NCI-H1092 treated with DMSO at 0.1 percent for 48 hours (cell line): ENCODE data around the gene BRWD1.
A peak's percentile ranks its signal among the peaks of the same experiment; 100 is the strongest.

Experiments used
- DNase-seq: peaks from one replicate; lab custom pipeline; 2025; lab: John Stamatoyannopoulos, UW

Gene BRWD1

DNA sequence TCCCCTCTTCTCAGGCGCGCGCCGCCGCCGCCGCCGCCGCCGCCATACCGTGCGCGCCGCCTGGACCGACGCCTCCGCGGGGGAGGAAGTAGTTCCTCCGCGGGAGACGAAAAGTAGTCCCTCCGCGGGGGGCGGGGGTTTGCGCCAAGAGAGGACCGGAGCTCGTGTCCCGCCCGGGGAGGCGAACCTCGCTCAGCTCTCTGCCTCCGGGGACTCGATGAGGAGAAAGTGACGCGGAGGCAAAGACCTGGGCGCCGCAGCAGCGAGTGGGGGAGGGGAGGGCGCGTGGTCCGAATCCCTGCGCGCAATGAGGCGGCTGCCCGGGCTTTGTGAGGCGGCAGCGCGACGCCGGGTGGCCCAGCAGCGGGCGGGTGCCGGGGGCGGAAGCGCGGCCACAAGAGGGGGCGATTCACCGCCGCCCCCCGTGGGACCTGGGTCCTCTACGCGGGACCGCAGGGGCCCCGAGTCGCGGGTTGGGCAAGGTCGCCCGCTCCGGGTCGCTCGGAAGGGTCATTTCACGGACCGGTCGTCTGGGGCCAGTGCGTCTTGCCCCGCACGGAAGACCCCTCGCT lies at the start of gene BRWD1:
TSS of gene BRWD1 (minus strand) at position 62 of the 572 bp plus-strand sequence. CDS start 141 bp downstream, outside the sequence.
- DNase-seq, result peak; percentile 90

DNA sequence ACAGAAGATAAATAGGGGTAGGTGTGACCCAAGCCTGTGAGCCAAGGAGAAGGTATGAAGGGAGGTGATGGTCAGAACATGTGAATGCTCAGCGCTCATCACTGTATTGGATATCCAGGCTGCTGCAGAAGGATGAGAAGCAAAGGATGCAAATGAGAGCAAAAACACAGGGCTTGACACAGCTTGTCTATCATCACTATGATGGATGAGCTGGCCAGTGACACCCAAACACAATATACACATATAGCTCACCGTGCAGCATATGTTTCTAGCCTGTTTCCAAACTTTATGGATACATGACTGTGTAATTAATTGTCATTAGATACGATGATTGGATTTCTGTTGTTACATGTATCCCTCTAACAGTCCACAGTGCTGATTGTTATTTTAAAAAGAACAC lies 49.3 kb upstream of the BRWD1 start:
- DNase-seq, result no peak

DNA sequence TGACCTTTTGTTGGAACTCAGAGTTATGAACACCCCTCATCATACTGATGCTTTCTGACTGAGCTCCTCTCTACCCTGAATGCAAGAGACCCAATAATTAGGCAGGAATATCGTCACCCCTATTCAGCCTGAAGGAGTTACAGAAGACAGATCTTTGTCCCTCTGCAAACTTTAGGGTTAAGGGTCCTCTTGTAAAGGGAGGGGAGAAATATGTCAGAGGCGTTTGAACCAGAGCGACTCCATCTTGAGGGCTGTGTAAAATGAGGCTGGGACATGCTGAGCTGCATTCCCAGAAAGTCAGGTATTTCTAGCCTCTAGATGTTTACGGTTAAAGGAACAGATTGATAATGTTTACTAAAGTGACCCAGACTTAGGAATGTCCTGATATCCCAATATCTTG lies 46.0 kb upstream of the BRWD1 start:
- DNase-seq, result no peak

DNA sequence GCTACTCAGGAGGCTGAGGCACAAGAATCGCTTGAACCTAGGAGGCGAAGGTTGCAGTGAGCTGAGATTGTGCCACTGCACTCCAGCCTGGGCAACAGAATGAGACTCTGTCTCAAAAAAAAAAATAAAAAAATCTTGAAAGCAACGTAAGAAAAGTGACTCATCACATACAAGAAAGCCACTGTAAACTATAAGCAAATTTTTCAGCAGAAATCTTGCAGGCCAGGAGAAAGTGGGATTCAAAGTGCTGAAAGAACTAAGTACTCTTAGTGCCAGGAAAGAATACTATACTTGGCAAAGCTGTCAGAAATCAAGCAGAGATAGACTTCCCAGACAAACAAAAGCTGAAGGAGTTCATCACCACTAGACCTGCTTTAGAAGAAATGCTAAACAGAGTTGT lies 39.9 kb upstream of the BRWD1 start:
- no peak for DNase-seq

DNA sequence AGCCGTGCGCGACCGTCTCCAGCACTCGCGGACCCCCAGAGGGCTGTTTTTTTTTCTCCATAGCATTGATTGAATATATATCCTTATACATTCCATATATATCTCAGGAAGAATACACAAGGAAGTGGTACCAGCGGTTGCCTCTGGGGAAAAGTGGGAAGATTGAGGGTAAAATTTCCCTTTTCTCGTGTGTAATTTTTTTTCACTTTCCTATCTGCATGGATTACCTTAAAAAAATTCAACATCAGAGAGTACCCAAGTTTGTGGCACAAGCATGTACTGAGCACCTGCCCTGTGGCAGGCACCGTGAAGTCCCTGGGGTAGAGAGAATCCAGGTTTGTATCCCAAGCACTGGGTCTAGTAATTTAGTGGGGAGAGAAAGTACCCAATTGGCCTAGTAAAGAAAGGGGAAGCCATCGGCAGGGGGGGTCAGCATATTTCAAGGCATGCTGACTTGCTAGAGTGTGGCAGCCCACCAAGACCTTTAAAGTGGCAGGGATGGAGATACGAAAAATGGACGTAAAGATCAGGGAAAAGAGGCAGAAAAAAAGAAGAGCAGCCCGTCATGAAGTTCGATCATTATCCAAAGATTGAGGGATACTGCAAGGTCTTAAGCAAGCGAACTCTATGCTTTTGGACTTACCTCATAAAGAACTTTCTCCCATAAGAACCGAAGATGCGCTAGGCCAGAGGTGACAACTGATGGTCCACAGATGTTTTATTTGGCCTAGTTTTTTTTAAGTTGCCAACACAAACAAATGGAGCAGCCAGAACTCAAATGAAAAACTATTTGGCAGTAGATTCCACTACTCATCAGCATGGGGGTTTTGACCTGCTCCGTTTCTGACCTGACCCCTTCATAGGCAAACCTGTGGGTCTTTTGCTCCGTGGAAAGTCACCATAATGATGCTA lies 36.9 kb upstream of the BRWD1 start:
- no peak for DNase-seq

DNA sequence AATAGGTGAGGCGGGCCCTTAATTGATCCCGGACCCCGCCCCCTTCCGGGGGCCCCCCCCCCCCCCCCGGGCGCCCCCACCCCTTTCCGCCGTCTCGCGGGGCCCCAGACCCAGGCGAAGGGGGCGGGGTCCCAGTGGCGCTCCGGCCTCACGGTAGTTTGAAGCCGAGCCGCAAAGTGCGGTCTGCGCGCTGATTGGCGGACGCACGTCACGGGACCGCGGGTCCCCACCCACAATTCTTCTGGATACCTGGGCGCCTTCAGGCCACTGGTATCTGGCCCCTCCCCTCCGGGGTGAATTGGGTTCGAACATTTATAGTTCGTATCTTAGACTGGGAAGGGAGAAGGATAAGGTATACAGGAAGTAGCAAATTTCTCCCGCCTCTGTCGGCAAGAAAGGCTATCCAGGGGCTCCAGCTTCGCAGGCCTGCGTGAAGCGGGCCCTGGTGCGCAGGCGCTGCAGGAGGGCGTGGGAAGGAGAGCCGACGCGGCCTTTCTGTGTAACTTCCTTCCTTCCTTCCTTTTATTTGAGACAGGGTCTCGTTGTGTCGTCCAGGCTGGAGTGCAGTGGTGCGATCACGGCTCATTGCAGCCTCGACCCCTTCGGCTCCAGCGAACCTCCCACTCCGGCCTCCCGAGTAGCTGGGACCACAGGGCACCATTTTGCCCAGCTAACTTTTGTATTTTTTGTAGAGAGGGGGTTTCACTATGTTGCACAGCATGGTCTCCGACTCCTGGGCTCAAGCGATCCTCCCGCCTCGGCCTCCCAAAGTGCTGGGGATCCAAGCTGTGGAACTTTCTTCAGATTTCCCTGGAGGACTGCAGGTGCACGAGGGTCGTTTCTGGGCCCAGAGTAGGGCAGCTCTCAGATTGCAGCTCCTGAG lies 36.0 kb upstream of the BRWD1 start:
- DNase-seq, result peak; percentile 98

DNA sequence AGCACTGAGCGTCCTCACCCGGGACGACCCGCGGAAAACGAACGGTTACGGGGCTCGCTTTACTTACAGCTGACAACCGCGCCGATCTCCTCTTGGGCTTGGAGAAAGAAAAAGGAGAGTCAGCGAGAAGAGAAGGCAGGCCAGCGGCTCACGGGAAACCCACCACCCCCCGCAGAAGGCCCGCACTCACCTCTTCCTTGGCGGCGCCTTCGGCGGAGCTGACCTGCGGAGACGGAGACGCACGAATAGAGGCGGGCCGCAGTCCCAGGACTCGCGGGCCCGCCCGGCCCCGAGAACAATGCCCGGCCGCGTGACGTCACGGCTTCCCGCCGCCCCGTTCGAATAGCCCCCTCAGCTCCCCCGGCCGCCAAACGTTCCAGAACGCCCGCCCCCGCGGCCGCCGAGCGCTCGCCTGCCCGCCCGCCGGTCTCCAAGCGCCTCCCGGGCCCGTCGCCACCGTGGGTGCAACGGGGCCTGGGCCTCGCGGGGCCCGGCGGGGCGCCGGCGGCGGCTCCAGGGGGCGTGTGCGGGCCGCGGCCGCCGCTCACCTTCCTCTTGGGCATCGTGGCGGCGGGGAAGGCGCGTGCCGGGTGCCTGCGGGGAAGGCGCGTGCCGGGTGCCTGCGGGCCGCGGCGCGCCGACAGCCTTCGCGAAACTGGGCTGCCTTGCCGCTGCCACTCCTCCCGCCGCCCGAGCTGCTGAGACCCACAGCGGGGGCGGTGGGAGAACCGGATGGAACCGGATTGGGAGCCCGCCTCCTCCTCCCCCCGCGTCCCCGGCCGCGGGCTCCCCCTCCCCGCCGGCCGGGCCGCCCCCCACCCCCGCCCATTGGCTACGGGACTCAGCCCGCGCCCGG lies 35.2 kb upstream of the BRWD1 start, which contains the start of gene HMGN1:
TSS of gene HMGN1 (minus strand) at position 734 of the 856 bp plus-strand sequence. CDS start at position 563, 171 bp downstream.
- DNase-seq, result peak; percentile 96

DNA sequence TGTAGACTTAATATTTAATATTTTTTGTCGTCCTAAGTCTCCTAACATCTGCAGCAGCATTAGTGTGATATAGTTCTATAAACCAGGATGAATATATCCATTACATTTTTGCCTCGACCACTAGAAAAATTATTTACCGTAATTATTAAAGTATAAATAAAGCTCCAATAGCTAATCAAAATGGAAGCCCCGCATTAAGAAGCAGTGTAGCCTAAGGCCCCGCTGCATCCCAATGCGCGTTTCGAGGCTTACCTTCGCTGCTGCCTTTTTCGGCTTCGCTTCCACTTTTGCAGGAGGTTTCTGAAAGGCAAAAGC lies 34.6 kb upstream of the BRWD1 start:
- DNase-seq, result peak; percentile 60

DNA sequence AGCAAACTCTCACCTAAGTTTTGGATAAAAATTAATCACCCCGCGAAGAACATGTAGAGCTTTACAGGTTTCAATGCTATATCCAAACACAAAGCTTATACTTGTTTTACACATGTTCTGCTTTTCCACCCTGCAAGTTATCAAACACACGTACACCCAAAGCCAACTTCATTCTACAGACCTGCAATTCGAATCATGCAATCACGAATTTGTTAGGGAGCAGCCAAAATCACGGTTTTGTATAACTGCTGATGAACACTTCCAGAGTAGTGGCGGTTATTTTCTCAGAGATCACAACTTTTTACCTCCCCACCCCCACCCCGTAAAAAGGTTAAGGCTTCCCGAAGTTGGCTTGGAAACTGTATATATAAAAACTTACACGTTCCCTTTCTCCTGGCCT lies 34.1 kb upstream of the BRWD1 start:
- DNase-seq, result no peak

DNA sequence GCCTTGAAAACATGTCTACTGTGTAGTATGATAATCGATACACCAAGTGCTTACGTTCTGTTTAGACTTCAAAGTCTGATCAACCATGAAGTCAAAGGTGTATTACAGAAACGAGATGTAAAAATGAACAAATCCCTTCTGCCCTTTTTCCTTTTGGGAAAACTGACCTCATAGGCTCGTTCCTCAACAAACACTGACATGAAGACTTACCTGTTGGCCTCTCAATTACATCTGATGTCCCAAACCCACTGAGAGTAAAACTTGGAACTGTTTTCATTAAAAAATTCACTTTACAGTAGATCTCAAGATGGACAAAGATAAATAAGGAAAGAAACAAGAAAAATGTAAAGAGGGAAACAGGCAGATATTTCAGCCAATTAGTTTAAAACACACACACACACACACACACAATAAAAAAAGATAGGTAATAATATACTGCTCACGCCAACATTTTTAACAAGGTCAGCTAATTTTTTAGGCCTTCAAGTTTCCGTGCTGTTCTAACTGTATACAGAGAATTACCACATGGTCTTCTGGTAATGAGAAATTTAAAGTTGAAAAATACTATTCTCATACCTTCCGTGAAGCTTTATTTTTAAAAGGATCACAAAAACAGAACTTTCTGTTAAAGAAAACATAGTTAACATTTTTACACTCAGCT lies 33.4 kb upstream of the BRWD1 start:
- no peak for DNase-seq

DNA sequence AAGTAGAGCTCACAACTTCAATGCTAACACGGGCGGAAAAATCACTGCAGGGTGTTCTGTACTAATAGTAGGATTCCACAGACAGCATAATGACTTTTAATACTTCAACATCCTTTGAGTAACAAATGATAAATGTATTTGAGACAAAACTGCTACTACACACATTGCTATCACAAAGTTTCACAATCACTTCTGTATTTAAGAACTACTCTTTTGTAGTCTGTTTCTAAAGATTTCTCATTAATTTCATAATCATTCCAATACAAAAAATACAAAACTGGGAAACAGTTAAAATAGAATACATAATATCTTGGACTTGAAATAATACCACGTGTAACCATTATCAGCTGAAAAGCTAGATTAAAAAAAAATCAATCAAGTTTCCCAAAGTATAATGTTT lies 32.8 kb upstream of the BRWD1 start:
- DNase-seq, result no peak

DNA sequence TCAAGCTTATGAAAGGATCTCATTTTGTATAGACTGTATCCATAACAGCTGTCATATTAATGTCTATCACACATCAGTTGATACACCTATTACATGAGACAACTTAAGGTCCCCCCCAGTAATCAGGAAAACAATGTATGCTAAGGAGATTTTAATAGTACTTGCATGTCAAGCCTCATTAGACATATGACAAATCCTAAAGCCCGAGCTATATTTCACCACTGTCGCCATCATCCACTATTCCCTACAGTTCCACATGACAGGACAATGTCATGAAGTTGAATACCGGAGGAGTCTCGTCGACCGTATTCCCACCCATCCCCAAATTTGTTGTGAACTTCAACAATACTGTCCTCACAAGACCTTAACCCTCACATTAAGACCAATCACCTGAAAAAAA lies 32.0 kb upstream of the BRWD1 start:
- no peak for DNase-seq

DNA sequence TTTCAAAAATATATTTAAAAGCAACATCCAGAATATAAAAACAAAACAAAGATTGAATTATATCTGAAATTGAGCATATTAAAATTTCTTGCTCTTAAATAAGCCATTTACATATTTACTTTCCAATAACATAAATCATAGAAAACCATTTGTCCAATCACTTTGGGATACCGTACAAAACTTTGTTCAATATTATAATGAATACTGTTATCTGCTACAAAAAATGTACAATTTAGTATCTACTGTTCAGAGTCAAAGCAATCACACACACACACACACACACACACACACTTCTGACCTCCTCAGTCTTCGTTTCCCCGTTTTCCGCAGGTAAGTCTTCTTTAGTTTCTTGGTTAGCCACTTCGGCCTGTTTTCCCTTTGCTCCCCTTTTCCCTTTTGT lies 31.4 kb upstream of the BRWD1 start:
- no peak for DNase-seq

DNA sequence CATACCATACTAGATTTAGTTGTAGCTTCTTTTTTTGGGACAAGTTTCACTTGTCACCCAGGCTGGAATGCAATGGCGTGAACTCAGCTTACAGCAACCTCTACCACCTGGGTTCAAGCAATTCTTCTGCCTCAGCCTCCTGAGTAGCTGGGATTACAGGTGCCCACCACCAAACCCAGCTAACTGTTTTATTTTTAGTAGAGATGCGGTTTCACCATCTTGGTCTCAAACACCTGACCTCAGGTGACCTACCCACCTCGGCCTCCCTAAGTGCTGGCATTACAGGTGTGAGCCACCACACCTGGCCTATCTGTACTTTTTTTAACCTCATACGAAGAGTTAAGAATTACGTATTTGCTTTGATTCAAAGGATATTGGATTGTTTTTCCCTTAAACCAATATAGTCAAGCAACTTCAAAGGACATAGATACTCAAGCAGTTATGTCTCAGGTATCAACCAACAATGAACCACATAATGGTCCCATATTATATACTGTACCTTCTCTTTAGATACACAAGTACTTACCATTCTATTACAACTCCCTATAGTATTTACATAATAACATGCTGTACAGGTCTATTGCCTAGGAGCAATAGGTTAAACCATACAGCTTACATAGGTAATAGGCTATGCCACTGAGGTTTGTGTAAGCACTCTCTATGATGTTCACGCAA lies 28.0 kb upstream of the BRWD1 start:
- no peak for DNase-seq

DNA sequence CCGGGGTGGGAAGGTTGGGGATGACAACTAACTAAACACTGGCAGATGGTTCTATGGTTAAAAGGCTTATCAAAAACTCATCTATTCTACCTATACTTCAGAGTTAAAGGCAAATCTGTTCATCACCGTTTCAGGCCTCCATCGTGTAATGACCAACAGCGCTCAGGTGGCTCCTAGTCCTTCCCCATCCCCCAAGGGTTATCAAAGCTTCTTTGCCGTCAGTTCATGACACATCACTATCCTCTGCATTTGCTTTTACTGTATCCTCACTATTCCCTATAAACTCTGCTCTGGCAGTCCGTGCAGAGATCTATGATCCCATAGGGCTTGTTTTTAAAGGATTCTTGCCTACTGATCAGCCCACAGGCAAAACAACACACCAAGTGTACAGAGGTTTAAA lies 27.3 kb upstream of the BRWD1 start:
- no peak for DNase-seq

DNA sequence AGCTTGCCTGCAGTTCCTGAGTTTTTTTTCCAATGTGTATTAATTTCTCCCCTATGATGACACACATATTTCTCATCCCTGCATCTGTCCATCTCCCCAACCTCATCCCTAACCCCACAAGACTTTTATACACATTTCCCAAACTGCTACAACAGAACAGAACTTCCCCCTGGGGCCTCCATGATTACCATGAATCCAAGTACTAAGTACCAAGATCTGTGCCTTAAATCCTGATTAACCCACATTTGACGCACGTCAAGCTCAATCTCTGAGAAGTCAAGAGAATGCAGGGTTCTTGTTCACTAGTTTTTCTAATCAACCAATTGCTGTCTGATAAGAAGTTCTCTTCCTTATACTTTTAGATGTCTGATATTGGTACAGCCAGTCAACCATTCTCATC lies 25.8 kb upstream of the BRWD1 start:
- no peak for DNase-seq

DNA sequence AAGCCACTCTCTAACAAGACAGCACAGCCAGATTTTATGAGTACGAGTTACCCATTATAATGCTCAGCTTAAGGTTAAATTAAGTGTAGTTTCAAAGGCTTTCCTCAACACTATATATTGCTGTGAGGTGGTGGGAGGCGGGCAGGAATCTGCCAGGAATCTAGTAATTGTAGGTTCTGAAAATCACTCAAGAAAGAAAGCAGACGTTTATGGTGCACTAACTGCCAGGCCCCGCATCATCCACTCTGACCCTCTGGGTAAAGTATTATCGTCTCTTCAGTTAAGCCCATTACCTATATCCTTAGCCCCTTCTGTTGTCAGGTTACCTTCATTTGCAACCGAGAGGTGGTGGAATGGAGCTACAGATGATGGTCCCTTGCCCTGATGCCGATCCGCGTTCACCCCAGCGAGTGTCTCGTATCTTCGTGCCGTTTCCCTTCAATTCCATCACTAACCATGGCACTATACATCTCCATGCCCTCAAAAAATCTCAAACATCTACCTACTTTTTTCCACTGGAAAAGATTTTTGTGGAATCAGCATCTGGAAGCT lies 23.1 kb upstream of the BRWD1 start:
- DNase-seq, result no peak

DNA sequence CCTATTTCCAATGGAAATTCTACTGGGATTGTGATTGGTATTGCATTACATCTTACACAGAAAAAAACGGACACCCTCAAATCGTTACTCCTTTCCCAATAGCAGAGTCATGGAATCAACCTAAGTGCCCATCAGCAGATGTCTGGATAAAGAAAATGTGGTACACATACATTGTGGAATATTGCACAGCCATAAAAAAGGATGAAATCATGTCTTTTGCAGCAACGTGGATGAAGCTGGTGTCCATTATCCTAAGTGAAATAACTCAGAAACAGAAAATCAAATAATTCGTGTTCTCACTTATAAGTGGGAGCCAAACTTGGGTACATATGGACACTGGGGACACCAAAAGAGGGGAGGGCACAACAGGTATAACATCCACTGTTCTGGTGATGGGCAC lies 21.2 kb upstream of the BRWD1 start:
- DNase-seq, result no peak

DNA sequence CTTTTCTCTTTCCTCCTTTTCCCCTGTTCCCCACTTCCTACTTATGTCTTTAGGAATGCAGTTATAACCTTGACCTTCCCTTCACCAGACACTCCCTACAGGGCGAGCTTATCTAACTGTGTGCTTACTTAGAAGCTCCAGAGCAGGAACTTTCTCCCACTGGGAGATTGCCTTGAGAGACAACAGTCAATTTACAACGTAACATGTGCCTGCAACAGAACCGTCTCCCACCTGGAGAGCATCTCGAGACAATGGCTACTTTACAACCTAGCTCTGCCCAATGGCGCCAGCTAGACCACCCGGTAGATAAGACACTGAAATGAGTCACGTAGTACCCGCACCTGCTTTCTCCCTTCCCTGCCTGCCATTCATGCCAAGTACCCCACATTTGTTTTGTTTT lies 18.7 kb upstream of the BRWD1 start:
- no peak for DNase-seq

DNA sequence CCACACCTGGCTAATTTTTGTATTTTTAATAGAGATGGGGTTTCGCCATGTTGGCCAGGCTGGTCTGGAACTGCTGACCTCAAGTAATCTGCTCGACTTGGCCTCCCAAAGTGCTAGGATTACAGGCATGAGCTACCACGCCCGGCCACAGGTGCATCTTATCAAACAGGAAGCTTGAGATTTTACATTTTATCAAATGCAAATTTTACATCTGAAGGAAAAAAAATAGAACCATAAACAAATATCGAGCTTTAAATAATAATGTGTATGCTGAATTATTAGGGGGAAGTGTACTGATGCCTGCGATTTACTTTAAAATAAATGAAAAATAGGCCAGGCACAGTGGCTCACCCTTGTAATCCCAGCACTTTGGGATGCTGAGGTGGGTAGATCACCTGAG lies 16.6 kb upstream of the BRWD1 start:
- no peak for DNase-seq
